HG03460 (cell line): ENCODE measurements around the gene ZNF41.
"Not testable (repeated sequence)": the region's sequence is repeated elsewhere in the genome, so short reads cannot be mapped to it uniquely, and the experiment has no call there.

Source experiments
- ATAC-seq: cut with Tn5 transposase; IDR thresholded peaks from one replicate; pipeline ENCODE4 v1.9.1; 2021; ENCODE audit not compliant: unreplicated experiment

The ZNF41 gene

GRCh38 chrX:47492133-47492532 lies 9.1 kb upstream of the ZNF41 start:
- ATAC-seq = not testable (repeated sequence)

GRCh38 chrX:47489507-47490275 lies 6.7 kb upstream of the ZNF41 start:
- ATAC-seq = no peak

DNA sequence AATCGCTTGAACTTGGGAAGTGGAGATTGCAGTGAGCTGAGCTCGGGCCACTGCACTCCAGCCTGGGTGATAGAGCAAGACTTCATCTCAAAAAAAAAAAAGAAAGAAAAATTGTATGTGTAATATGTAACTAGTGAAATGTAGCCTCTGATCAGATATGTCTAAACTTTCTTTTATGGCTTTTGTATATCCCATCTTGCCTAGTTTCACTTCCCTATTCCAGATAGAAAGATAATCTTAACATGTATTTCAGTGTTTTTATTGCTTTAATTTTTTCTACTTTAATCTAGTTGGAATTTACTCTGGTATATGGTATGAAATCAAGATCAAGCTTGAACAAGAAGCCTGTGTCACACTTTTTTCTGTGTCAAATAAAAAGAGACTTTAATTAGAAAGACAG lies 1.9 kb upstream of the ZNF41 start:
- ATAC-seq = no peak

DNA sequence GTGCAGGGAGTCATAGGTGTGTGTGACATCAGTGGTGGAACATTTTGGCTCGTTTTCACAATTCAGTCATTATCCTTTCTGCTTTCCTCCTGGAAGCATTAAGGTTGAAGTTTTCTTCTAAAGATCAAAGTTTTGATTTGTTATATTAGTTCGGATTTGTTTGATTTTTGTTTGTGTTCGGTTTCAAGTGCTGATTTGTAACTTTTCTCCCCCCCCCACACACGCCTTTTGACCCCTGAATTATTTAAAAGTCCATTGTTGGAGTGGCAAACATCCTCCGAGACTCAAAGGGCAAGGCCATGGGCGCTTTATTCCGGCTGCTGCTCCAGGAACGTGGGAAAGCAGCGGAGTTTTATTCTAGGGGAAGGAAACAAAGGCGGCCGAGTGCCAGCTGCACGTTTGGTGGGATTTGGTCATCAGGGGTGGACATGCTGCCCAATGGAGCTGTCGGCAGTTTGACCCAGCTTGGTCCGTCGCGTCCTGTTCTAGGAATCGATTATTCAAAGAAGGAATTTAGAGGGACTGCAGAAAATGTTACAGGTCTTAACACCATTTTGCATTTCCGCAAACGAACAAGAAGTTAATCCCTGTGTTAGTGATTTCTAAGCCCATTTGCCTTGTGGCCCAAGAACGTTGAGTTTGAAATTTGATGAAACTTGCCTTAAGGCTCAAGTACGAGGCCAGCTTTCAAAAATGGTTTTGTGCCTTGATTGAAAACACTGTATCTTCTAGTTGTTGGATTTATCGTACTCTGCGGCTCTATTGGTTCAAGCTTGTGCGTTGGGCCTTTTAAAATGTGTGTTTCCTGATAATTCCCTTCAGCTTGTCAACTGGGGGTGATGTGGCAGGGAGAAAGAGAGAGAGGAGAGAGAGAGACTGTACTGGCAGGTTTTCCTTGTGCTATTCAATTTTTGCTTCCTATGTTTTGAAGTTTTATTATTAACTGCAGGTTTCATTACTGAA lies 565 bp upstream of the ZNF41 start:
- no peak for ATAC-seq

DNA sequence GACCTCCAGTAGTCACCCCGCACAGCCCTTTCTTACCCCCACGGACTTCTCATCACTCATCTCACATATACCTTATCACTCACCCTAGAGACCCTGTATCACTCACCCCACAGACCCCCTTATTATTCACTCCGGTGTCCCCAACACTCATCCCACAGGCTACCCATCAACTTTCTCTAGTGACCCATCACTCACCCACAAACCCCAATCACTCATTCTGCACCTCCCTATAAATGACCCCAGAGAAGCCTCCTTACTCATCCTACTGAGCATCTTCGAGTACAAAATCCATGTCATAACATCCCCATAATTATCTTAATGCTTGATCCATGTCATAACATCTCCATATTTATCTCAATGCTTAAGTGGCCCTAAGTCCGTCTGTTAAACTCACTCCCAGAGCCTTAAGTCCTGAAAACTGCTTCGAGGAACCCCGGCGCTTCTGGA lies 934 bp downstream of the ZNF41 start:
- no peak for ATAC-seq

GRCh38 chrX:47481160-47481559 lies 1.9 kb downstream of the ZNF41 start:
- no peak for ATAC-seq

DNA sequence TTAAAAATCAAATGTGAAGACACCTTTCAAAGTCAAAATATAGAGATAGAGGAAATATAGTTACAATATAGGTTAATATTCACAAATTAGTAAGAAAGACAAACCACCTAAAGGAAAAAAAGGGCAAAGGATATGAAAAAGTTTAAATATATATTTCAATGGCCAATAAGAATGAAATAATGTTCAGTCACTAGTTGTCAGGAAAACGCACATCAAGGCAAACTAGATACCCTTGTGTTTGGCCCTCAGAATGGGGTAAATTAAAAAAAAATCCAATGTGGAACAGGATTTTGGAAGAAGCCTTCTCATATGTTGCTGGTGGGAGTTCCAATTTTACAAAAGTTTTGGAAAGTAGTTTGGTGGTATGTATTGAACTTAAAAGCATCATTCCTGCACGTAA lies 2.4 kb downstream of the ZNF41 start:
- ATAC-seq = no peak

DNA sequence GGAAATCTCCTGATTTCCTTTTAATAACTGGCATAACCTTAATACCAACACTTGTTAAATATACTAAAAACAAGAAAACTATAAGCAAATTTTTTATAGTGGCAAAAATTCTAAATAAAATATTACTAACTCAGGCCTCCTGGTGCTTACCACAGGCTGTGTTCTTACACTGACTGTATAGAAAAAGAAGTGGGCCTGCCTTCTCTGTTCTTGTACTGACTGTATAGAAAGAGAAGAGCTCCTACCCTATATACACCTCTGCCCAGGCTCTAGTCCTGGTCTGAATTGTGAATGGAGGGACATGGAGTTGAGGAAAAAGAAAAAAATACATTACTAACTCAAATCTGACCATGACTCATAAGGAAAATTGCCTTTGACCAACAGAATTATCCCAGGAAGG lies 7.5 kb downstream of the ZNF41 start:
- ATAC-seq = no peak

DNA sequence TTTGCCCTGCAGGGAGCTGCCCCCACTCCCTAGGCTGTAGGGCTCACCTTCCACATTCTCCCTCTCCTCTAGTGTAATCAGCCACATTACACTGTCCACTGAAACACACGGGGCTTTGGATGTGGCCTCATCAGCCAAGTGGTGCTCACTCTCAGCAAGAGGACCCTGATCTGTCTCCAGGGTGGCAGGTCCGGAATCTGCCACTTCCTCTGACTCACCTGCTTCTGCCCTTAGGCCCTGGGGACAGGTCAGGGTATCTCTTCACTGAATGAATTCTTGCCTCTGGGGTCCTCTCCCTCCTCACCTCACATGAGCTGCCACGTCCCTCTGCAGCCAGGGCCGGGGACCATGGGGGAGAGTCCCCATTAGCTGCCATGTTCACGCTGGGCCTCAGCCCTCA lies 15.9 kb downstream of the ZNF41 start:
- ATAC-seq = no peak

GRCh38 chrX:47460561-47460960 lies 22.5 kb downstream of the ZNF41 start:
- ATAC-seq = no peak

DNA sequence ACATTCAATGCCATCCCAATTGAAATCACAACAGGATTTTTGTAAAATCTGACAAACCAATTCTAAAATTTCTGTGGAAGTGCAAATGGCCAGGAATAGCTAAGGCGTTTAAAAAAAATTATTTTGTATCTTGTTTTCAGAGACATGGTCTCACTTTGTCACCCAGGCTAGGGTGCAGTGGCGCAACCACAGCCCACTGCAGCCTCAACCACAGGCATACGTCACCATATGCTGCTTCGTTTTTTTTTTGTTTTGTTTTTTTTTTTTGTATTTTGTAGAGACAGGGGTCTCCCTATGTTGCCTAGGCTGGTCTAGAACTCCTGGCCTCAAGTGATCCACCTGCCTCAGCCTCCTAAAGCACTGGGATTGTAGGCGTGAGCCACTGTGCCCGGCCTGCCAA lies 24.5 kb downstream of the ZNF41 start:
- ATAC-seq = no peak

DNA sequence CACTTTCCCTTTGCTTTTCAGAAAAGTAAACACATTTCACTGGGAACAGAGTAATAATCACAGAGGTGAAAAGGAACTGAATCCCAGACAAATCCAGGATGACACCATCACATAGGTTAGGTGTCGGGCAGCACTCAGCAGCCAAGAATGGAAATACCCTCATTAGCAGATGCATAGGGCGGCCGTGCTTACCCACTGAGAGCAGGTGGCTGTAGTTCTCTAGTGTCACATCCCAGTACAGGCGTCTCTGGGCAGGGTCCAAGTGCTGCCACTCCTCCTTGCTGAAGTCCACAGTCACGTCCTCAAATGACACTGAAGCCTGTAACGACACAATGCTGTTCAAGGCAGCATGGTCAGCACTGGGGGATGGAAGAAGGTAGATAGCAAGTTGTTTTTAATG lies 26.9 kb downstream of the ZNF41 start:
- ATAC-seq = no peak

DNA sequence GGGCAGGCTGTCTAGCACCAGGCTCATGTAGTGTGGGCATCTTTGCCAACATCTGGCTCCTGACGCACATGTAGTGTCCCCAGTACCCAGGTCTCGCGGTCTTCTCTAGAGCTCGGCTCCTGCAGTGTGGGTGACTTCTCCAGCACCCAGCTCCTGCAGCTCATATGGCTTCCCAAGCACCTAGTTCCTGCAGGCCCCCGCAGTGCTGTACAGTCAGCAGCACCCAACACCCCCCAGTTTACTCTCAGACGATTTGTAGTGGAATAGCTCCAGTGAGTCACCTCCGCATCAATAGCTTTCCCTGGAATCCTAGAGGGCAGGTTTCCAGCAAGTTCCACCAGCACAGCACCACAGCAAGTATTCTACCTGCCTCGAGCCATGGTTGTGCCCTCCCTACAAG lies 30.9 kb downstream of the ZNF41 start:
- no peak for ATAC-seq

DNA sequence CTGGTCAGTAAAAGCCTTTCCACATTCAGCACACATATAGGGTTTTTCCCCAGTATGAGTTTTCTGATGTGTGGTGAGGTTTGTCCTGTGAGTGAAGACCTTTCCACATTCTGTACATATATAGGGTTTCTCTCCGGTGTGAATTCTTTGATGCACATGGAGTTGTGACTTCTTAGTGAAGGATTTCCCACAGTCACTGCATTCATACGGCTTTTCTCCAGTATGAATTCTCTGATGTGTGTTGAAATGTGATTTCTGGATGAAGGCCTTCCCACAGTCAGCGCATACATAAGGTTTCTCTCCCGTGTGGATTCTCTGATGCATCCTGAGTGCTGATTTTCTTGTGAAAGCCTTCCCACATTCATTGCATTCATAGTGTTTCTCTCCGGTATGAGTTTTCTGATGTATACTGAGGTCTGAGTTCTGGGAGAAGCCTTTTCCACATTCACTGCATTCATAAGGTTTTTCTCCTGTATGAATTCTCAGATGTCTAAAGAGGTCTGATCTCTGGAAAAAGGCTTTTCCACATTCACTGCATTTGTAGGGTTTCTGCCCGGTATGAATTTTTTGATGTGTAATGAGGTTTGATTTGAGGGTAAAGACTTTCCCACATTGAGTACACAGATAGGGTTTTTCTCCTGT lies 34.7 kb downstream of the ZNF41 start:
- no peak for ATAC-seq

DNA sequence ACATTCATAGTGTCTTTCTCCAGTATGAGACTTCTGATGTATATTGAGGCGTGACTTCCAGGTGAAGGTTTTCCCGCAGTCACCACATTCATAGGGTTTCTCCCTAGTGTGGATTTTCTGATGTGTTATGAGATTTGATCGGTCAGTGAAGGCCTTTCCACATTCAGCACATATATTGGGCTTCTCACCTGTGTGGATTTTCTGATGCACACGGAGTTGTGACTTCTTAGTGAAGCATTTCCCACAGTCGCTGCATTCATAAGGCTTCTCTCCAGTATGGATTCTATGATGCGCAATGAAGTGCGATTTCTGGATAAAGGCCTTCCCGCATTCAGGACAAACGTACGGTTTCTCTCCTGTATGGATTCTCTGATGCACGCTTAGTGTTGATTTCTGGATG lies 35.4 kb downstream of the ZNF41 start:
- no peak for ATAC-seq

GRCh38 chrX:47446971-47447370 lies 36.1 kb downstream of the ZNF41 start:
- no peak for ATAC-seq

DNA sequence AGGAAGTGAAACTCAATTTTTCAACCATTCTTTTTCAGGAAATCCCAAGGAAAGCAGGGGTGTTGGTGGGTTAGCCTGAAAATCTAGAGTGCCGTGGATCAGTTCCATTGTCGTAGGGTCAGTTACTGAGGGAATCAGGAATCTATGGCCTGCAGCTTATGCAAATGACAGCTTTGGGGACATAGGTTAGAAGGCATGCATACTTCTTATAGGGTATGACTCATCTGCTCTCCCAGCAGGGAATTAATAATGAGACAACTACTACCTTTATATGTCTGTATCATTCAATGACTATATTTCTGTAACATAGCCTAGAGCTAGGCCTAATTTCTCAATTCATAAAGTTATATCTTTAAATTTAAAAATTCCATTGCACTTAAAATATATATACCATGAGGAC lies 36.6 kb downstream of the ZNF41 start:
- ATAC-seq = no peak

GRCh38 chrX:47430925-47431324 lies 52.1 kb downstream of the ZNF41 start:
- no peak for ATAC-seq

DNA sequence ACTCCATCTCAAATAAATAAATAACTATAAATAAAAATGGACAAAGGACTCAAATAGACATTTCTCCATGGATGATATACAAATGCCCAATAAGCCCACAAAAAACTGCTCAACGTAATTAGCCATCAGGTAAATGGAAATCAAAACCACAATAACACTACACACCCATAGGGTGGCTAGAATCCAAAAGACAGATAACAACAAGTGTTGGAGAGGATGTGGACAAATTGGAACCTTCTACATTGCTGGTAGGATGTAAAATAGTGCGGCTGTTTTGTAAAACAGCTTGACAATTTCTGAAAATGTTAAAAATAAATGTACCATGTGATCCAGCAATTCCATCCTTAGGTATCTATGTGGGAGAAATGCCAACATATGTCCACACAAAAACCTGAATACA lies 60.6 kb downstream of the ZNF41 start:
- ATAC-seq = no peak

DNA sequence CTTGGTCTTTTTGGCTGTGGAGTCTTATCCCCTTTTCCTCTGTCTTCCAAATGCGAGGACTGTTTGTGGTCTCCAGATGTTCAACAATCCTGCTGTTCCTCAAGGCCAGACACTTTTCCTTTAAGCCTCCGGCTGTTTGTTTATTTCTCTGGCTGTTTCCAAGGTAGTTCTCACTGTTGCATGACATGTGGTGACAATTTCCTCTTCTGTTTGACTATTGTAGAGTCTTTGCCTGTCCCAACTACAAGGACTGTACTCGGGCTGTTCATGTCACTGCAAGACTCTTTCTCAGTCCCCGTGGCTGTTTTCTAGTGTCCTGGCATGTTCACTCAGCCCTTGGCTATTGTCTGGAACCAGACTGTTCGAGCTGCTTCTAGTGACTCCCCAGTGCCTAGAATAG lies 62.1 kb downstream of the ZNF41 start:
- no peak for ATAC-seq

- no peak for ATAC-seq
Observed at GRCh38 chrX:47420265-47420664, 62.8 kb downstream of the ZNF41 start.

DNA sequence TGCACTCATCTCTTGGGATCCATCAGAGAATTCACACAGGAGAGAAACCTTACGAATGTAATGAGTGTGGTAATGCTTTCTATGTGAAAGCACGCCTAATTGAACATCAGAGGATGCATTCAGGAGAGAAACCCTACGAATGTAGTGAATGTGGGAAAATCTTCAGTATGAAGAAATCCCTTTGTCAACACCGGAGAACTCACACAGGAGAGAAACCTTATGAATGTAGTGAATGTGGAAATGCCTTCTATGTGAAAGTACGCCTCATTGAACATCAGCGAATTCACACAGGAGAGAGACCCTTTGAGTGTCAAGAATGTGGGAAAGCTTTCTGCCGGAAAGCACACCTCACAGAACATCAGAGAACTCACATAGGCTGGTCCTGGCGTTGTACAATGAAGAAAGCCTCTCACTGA lies 69.8 kb downstream of the ZNF41 start:
- no peak for ATAC-seq
